ENCODE data around the gene RCAN2.

RCAN2 gene

GRCh38 chr6:46199387-46199786, 291.9 kb downstream of the RCAN2 start:
- DNase-seq (ENCODE audit: low spot score) = no peak
- H3K27ac ChIP-seq = no peak overlapping the region
- H3K4me3 ChIP-seq = no peak overlapping the region
- TF ChIP-seq, protein P1, sequence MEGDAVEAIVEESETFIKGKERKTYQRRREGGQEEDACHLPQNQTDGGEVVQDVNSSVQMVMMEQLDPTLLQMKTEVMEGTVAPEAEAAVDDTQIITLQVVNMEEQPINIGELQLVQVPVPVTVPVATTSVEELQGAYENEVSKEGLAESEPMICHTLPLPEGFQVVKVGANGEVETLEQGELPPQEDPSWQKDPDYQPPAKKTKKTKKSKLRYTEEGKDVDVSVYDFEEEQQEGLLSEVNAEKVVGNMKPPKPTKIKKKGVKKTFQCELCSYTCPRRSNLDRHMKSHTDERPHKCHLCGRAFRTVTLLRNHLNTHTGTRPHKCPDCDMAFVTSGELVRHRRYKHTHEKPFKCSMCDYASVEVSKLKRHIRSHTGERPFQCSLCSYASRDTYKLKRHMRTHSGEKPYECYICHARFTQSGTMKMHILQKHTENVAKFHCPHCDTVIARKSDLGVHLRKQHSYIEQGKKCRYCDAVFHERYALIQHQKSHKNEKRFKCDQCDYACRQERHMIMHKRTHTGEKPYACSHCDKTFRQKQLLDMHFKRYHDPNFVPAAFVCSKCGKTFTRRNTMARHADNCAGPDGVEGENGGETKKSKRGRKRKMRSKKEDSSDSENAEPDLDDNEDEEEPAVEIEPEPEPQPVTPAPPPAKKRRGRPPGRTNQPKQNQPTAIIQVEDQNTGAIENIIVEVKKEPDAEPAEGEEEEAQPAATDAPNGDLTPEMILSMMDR (IDR thresholded peaks at IDR 0.05) = no peak

- DNase-seq (ENCODE audit: low spot score) = no peak
- Histone ChIP-seq H3K4me3 (no peak overlapping the region), H3K27ac (peak overlapping the region; percentile 62 to 80)
- TF ChIP-seq, protein P1 (IDR thresholded peaks at IDR 0.05) = no peak
These were observed 299.3 kb downstream of the RCAN2 start for GRCh38 chr6:46191961-46192360.

GRCh38 chr6:46190889-46191288, 300.4 kb downstream of the RCAN2 start:
- TF ChIP-seq, protein P1 (IDR thresholded peaks at IDR 0.05) = no peak
- Histone ChIP-seq H3K4me3 (no peak overlapping the region), H3K27ac (peak overlapping the region; percentile 62 to 89)
- DNase-seq (ENCODE audit: low spot score) = no peak

- H3K27ac ChIP-seq = peak overlapping the region; percentile 62 to 89
- DNase-seq (ENCODE audit: low spot score) = no peak
- H3K4me3 ChIP-seq = no peak overlapping the region
- TF ChIP-seq, protein P1 (IDR thresholded peaks at IDR 0.05) = no peak
These were observed 301.5 kb downstream of the RCAN2 start for GRCh38 chr6:46189726-46190125.

- Histone ChIP-seq H3K4me3 (no peak overlapping the region), H3K27ac (no peak overlapping the region)
- DNase-seq (ENCODE audit: low spot score) = no peak
- TF ChIP-seq, protein P1 (IDR thresholded peaks at IDR 0.05) = no peak
These were observed 304.7 kb downstream of the RCAN2 start for GRCh38 chr6:46186583-46186982.

- TF ChIP-seq, protein P1 (IDR thresholded peaks at IDR 0.05) = no peak
- Histone ChIP-seq H3K27ac (peak overlapping the region in 1 of 2 donors; percentile 44), H3K4me3 (peak overlapping the region; percentile 22)
- no peak for DNase-seq (ENCODE audit: low spot score)
These were observed 307.1 kb downstream of the RCAN2 start for GRCh38 chr6:46184114-46184513.

- DNase-seq (ENCODE audit: low spot score) = no peak
- TF ChIP-seq, protein P1 (IDR thresholded peaks at IDR 0.05) = no peak
- no peak overlapping the region for H3K27ac ChIP-seq
- H3K4me3 ChIP-seq = no peak overlapping the region
These were observed 315.3 kb downstream of the RCAN2 start for GRCh38 chr6:46175976-46176375.

Measured in coronary artery (tissue), 2 donors.